Measurements from ENCODE around the gene MCRS1. TPM values are rescaled to one million over a fixed set of nuclear protein-coding genes. Genes with fewer than 3 reads are reported as not detected.

MCRS1 gene
- polyA plus RNA-seq, 1 donor from 2014 or later: 109 TPM

DNA sequence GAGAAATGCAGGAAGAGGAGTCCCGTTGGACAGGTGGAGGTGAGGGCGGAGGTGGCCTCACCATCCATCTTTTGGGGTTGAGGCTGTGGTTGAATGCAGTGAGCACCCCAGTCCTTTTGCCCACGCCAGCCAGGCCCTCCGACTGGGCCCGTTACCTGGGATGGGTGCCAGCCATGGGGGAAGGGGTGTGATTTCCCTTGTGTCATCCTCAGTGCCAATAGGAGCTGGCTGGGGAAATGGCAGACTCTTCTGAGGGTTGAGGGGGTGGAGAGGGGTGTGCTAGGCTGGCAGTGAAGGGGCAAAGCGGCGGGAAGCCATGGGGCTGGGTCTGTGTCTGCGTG, 19.5 kb downstream of the MCRS1 start:
- Histone ChIP-seq H3K9me3 (ENCODE audit: low read length) (no peaks in the 10 kb centered on the region), H3K27me3 (ENCODE audit: insufficient read depth, low read depth, low read length) (peaks cover 30% of the 10 kb centered on the region), H3K79me2 (replicated peaks; ENCODE audit: insufficient read depth, low read length) (no peaks in the 10 kb centered on the region), H3K4me2 (ENCODE audit: low read length) (no peak overlapping the region), H3F3A (ENCODE audit: insufficient read depth, low read length, poor library complexity, severe bottlenecking) (no peaks in the 10 kb centered on the region), H3K27ac (ENCODE audit: low read length) (no peak overlapping the region), H3K9ac (ENCODE audit: low read length) (no peak overlapping the region), H3K9me2 (ENCODE audit: insufficient read depth, low read length) (no peaks in the 10 kb centered on the region), H3K36me3 (ENCODE audit: insufficient read depth, low read length) (no peaks in the 10 kb centered on the region), H3K4me3 (ENCODE audit: low read length) (no peak overlapping the region), H2AFZ (ENCODE audit: low read depth, low read length) (no peak overlapping the region), H4K20me1 (ENCODE audit: insufficient read depth) (no peaks in the 10 kb centered on the region)
- no peak for TF ChIP-seq POLR2AphosphoS5 (IDR thresholded peaks at IDR 0.05)
- no peak for TF ChIP-seq EP300 (conservative IDR thresholded peaks at IDR 0.05; ENCODE audit: poor library complexity, severe bottlenecking)
- TF ChIP-seq, protein P1, sequence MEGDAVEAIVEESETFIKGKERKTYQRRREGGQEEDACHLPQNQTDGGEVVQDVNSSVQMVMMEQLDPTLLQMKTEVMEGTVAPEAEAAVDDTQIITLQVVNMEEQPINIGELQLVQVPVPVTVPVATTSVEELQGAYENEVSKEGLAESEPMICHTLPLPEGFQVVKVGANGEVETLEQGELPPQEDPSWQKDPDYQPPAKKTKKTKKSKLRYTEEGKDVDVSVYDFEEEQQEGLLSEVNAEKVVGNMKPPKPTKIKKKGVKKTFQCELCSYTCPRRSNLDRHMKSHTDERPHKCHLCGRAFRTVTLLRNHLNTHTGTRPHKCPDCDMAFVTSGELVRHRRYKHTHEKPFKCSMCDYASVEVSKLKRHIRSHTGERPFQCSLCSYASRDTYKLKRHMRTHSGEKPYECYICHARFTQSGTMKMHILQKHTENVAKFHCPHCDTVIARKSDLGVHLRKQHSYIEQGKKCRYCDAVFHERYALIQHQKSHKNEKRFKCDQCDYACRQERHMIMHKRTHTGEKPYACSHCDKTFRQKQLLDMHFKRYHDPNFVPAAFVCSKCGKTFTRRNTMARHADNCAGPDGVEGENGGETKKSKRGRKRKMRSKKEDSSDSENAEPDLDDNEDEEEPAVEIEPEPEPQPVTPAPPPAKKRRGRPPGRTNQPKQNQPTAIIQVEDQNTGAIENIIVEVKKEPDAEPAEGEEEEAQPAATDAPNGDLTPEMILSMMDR (IDR thresholded peaks at IDR 0.05; ENCODE audit: poor library complexity, severe bottlenecking): no peak
- TF ChIP-seq, protein P2, sequence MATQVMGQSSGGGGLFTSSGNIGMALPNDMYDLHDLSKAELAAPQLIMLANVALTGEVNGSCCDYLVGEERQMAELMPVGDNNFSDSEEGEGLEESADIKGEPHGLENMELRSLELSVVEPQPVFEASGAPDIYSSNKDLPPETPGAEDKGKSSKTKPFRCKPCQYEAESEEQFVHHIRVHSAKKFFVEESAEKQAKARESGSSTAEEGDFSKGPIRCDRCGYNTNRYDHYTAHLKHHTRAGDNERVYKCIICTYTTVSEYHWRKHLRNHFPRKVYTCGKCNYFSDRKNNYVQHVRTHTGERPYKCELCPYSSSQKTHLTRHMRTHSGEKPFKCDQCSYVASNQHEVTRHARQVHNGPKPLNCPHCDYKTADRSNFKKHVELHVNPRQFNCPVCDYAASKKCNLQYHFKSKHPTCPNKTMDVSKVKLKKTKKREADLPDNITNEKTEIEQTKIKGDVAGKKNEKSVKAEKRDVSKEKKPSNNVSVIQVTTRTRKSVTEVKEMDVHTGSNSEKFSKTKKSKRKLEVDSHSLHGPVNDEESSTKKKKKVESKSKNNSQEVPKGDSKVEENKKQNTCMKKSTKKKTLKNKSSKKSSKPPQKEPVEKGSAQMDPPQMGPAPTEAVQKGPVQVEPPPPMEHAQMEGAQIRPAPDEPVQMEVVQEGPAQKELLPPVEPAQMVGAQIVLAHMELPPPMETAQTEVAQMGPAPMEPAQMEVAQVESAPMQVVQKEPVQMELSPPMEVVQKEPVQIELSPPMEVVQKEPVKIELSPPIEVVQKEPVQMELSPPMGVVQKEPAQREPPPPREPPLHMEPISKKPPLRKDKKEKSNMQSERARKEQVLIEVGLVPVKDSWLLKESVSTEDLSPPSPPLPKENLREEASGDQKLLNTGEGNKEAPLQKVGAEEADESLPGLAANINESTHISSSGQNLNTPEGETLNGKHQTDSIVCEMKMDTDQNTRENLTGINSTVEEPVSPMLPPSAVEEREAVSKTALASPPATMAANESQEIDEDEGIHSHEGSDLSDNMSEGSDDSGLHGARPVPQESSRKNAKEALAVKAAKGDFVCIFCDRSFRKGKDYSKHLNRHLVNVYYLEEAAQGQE (IDR thresholded peaks at IDR 0.05; ENCODE audit: borderline replicate concordance): no peak
- no peak for TF ChIP-seq MXI1 (conservative IDR thresholded peaks at IDR 0.05; ENCODE audit: poor library complexity, severe bottlenecking)
- no peak for TF ChIP-seq SMC3 (conservative IDR thresholded peaks at IDR 0.05; ENCODE audit: poor library complexity)
- no peak for TF ChIP-seq RAD21 (conservative IDR thresholded peaks at IDR 0.05)
- TF ChIP-seq TAF1 (IDR thresholded peaks at IDR 0.05; ENCODE audit: low read depth): no peak
- TF ChIP-seq EZH2 (IDR thresholded peaks at IDR 0.05; ENCODE audit: borderline replicate concordance, insufficient read depth, low read length, poor library complexity, severe bottlenecking): no peak

DNA sequence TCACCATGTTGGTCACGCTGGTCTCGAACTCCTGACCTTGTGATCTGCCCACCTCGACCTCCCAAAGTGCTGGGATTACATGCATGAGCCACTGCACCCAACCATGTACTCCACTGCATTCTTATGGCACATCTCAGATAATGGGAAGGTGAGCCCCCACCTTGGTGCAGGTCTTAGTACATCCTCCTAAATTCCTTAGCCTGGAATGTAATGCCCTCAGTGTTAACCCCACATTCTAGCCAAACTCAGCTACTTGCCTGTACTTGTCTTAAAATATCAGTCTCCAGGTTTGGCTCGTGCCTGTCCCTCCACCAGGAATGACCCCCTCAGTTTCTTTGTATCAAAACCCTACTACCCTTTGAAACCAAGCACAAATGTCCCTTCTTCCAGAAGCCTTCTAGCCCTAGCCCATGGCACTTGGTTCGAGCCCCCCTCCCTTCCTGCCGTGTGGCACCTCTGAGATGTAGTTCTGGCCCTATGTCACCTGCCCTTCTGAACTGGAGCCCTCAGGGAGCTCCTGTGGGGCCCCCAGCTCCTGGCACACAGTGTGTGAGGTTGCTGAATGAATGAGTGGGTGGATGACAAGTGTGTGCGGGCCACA, 20.8 kb downstream of the MCRS1 start:
- Histone ChIP-seq H3K4me2 (ENCODE audit: low read length) (no peak overlapping the region), H3K79me2 (replicated peaks; ENCODE audit: insufficient read depth, low read length) (no peaks in the 10 kb centered on the region), H2AFZ (ENCODE audit: low read depth, low read length) (no peak overlapping the region), H3K9me2 (ENCODE audit: insufficient read depth, low read length) (no peaks in the 10 kb centered on the region), H3K9me3 (ENCODE audit: low read length) (no peaks in the 10 kb centered on the region), H3K27ac (ENCODE audit: low read length) (no peak overlapping the region), H4K20me1 (ENCODE audit: insufficient read depth) (no peaks in the 10 kb centered on the region), H3F3A (ENCODE audit: insufficient read depth, low read length, poor library complexity, severe bottlenecking) (no peaks in the 10 kb centered on the region), H3K4me3 (ENCODE audit: low read length) (no peak overlapping the region), H3K27me3 (ENCODE audit: insufficient read depth, low read depth, low read length) (peaks cover 41% of the 10 kb centered on the region), H3K9ac (ENCODE audit: low read length) (no peak overlapping the region), H3K36me3 (ENCODE audit: insufficient read depth, low read length) (no peaks in the 10 kb centered on the region)
- TF ChIP-seq EP300 (conservative IDR thresholded peaks at IDR 0.05; ENCODE audit: poor library complexity, severe bottlenecking): no peak
- TF ChIP-seq SMC3 (conservative IDR thresholded peaks at IDR 0.05; ENCODE audit: poor library complexity): no peak
- TF ChIP-seq, protein P1 (IDR thresholded peaks at IDR 0.05; ENCODE audit: poor library complexity, severe bottlenecking): no peak
- TF ChIP-seq, protein P2 (IDR thresholded peaks at IDR 0.05; ENCODE audit: borderline replicate concordance): no peak
- no peak for TF ChIP-seq TAF1 (IDR thresholded peaks at IDR 0.05; ENCODE audit: low read depth)
- no peak for TF ChIP-seq RAD21 (conservative IDR thresholded peaks at IDR 0.05)
- TF ChIP-seq EZH2 (IDR thresholded peaks at IDR 0.05; ENCODE audit: borderline replicate concordance, insufficient read depth, low read length, poor library complexity, severe bottlenecking): no peak
- no peak for TF ChIP-seq POLR2AphosphoS5 (IDR thresholded peaks at IDR 0.05)
- no peak for TF ChIP-seq MXI1 (conservative IDR thresholded peaks at IDR 0.05; ENCODE audit: poor library complexity, severe bottlenecking)

All from neural cell (in vitro differentiated cells).